GF-D8 (cell line): ENCODE results near the gene CLNK.

Experiments used
- DNase-seq: peaks from one replicate; lab custom pipeline; 2025; lab: John Stamatoyannopoulos, UW

CLNK gene

GRCh38 chr4:10684631-10685030, at the start of gene CLNK:
TSS of gene CLNK (minus strand) at chr4:10684768. CDS start at chr4:10667869, 16,899 bp downstream.
- no peak for DNase-seq

- no peak for DNase-seq
Observed at GRCh38 chr4:10733481-10734062, 49.0 kb upstream of the CLNK start.

- no peak for DNase-seq
Observed at GRCh38 chr4:10732914-10733415, 48.4 kb upstream of the CLNK start.

GRCh38 chr4:10732235-10732913, 47.8 kb upstream of the CLNK start:
- DNase-seq, result no peak

- no peak for DNase-seq
Observed at GRCh38 chr4:10731690-10732089, 47.1 kb upstream of the CLNK start.

GRCh38 chr4:10731162-10731561, 46.6 kb upstream of the CLNK start:
- no peak for DNase-seq

GRCh38 chr4:10730590-10730989, 46.0 kb upstream of the CLNK start:
- no peak for DNase-seq

- DNase-seq, result no peak
Observed at GRCh38 chr4:10730019-10730418, 45.5 kb upstream of the CLNK start.

- DNase-seq, result no peak
Observed at GRCh38 chr4:10729366-10729765, 44.8 kb upstream of the CLNK start.

GRCh38 chr4:10728016-10728415, 43.4 kb upstream of the CLNK start:
- no peak for DNase-seq

GRCh38 chr4:10727140-10727880, 42.7 kb upstream of the CLNK start:
- DNase-seq, result no peak

- no peak for DNase-seq
Observed at GRCh38 chr4:10722957-10723356, 38.4 kb upstream of the CLNK start.

GRCh38 chr4:10721616-10722015, 37.0 kb upstream of the CLNK start:
- no peak for DNase-seq

- DNase-seq, result no peak
Observed at GRCh38 chr4:10716163-10716562, 31.6 kb upstream of the CLNK start.

GRCh38 chr4:10715696-10716095, 31.1 kb upstream of the CLNK start:
- DNase-seq, result no peak

- no peak for DNase-seq
Observed at GRCh38 chr4:10715135-10715534, 30.6 kb upstream of the CLNK start.

GRCh38 chr4:10713591-10713990, 29.0 kb upstream of the CLNK start:
- no peak for DNase-seq

GRCh38 chr4:10706236-10706635, 21.7 kb upstream of the CLNK start:
- DNase-seq, result no peak

- DNase-seq, result no peak
Observed at GRCh38 chr4:10704430-10704810, 19.9 kb upstream of the CLNK start.

- no peak for DNase-seq
Observed at GRCh38 chr4:10703766-10704429, 19.3 kb upstream of the CLNK start.

GRCh38 chr4:10703156-10703555, 18.6 kb upstream of the CLNK start:
- no peak for DNase-seq

GRCh38 chr4:10701702-10702460, 17.3 kb upstream of the CLNK start:
- no peak for DNase-seq
